A549 (cell line): ENCODE results near the gene ARHGEF4. TPM values are rescaled to one million over a fixed set of nuclear protein-coding genes. Genes with fewer than 3 reads are reported as not detected.

Source experiments
- ATAC-seq, 2 experiments: fragments of 200-7000 bp in 1 of 2; fragments of >200 bp in 1 of 2; cut with Nextera tagmentation in 1 of 2; cut with Tn5 transposase in 1 of 2; 3 replicates each; pipeline versions ENCODE4 v1.8.0 to v1.9.1; 2018 to 2020; ENCODE audit warnings: mild to moderate bottlenecking in 1 of 2, moderate library complexity in 1 of 2
- CTCF ChIA-PET: fragments of 300-600 bp; sonication (Branson Sonifier 250); formaldehyde crosslinking; extraction: SDS; loops from one replicate; lab custom pipeline; 2021; ENCODE audit warnings: antibody characterized with exemption, inconsistent platforms; lab: Yijun Ruan, JAX
- POLR2A ChIA-PET: fragments of 350-600 bp; formaldehyde crosslinking; extraction: SDS; loops from one replicate; lab custom pipeline; 2021; ENCODE audit warnings: antibody characterized with exemption, inconsistent platforms; lab: Yijun Ruan, JAX
- DNase-seq, 2 experiments: peaks; one replicate each; pipeline versions ENCODE4 v3.0.0 to v3.0.0-alpha.2; 2011 to 2016; ENCODE audit warnings: low read depth in 1 of 2, low spot score in 1 of 2
- FAIRE-seq: peaks from 2 replicates; lab custom pipeline; 2011; peaks lifted over from hg19 to GRCh38; lab: Jason Lieb, UNC
- H3K27ac ChIP-seq, 2 experiments: fragments of >200 bp; sonication (Bioruptor Twin); formaldehyde crosslinking; 3 replicates each; pipeline ENCODE4 v1.5.1; 2016 to 2017
- H3K4me1 ChIP-seq: fragments of >200 bp; sonication (Bioruptor Twin); formaldehyde crosslinking; 3 replicates; pipeline ENCODE4 v1.6.1; 2016
- H3K4me2 ChIP-seq: fragments of >200 bp; sonication (Bioruptor Twin); formaldehyde crosslinking; 3 replicates; pipeline ENCODE4 v1.6.1; 2016
- H3K4me3 ChIP-seq: fragments of >200 bp; sonication (Bioruptor Twin); formaldehyde crosslinking; 3 replicates; pipeline ENCODE4 v1.5.1; 2016
- H3K9me3 ChIP-seq: fragments of >200 bp; sonication (Bioruptor Twin); formaldehyde crosslinking; 3 replicates; pipeline ENCODE4 v1.6.1; 2016
- CBX8 ChIP-seq: fragments of 200-600 bp; sonication (generic); IDR thresholded peaks from 2 replicates; pipeline ENCODE4 v1.6.1; 2016
- CEBPB ChIP-seq, 2 experiments: fragments of >200 bp in 1 of 2; sonication (Bioruptor Twin) in 1 of 2; formaldehyde crosslinking in 1 of 2; IDR thresholded peaks; 2 replicates each; pipeline ENCODE4 v1.6.1; 2012 to 2016
- CTCF ChIP-seq: fragments of >200 bp; sonication (Bioruptor Twin); formaldehyde crosslinking; IDR thresholded peaks from 3 replicates; pipeline ENCODE4 v1.5.1; 2016
- ELK1 ChIP-seq: fragments of 150-350 bp; IDR thresholded peaks from 2 replicates; pipeline ENCODE4 v1.6.1; 2014; ENCODE audit warnings: low read depth, mild to moderate bottlenecking, low read length
- EP300 ChIP-seq, 2 experiments: fragments of >200 bp; sonication (Bioruptor Twin); formaldehyde crosslinking; IDR thresholded peaks; 2 replicates in 1 of 2; 3 replicates in 1 of 2; pipeline ENCODE4 v1.6.1; 2016 to 2017
- ESRRA ChIP-seq: fragments of 150-350 bp; IDR thresholded peaks from 2 replicates; pipeline ENCODE4 v1.6.1; 2014; ENCODE audit warnings: mild to moderate bottlenecking, low read length, borderline replicate concordance
- FOSB ChIP-seq: fragments of 250-450 bp; sonication (Bioruptor Pico); IDR thresholded peaks from 2 replicates; pipeline ENCODE4 v1.5.0; 2020; ENCODE audit warnings: mild to moderate bottlenecking, moderate library complexity
- FOSL2 ChIP-seq, 2 experiments: fragments of 450-650 bp in 1 of 2; fragments of >200 bp in 1 of 2; sonication (Bioruptor Twin) in 1 of 2; formaldehyde crosslinking; IDR thresholded peaks; 2 replicates each; pipeline versions ENCODE4 v1.5.0 to v1.6.1; 2016 to 2020; ENCODE audit warnings: mild to moderate bottlenecking in 1 of 2, moderate library complexity in 1 of 2
- HES2 ChIP-seq: fragments of >200 bp; sonication (Bioruptor Twin); formaldehyde crosslinking; IDR thresholded peaks from 2 replicates; pipeline ENCODE4 v1.6.1; 2016
- HMGXB4 ChIP-seq: fragments of 250-450 bp; sonication (Bioruptor Pico); IDR thresholded peaks from 2 replicates; pipeline ENCODE4 v1.5.0; 2021; ENCODE audit warnings: mild to moderate bottlenecking, moderate library complexity, borderline replicate concordance
- HOXA7 ChIP-seq: fragments of 250-450 bp; sonication (Bioruptor Pico); IDR thresholded peaks from 2 replicates; pipeline ENCODE4 v1.5.0; 2020; ENCODE audit warnings: mild to moderate bottlenecking, moderate library complexity
- JUNB ChIP-seq: fragments of >200 bp; sonication (Bioruptor Twin); formaldehyde crosslinking; IDR thresholded peaks from 2 replicates; pipeline ENCODE4 v1.6.1; 2016
- KDM1A ChIP-seq: fragments of 200-600 bp; sonication (generic); IDR thresholded peaks from 2 replicates; pipeline ENCODE4 v1.6.1; 2016; ENCODE audit warnings: low read depth, mild to moderate bottlenecking
- MYC ChIP-seq: IDR thresholded peaks from 2 replicates; pipeline ENCODE4 v1.6.1; 2012; ENCODE audit warnings: mild to moderate bottlenecking, inconsistent platforms, low read length, improper control_type of control experiment, borderline replicate concordance
- PHF8 ChIP-seq: fragments of 200-600 bp; sonication (generic); IDR thresholded peaks from 2 replicates; pipeline ENCODE4 v1.6.1; 2016; ENCODE audit warnings: low read depth, mild to moderate bottlenecking, antibody characterized with exemption, moderate library complexity, borderline replicate concordance
- POLR2AphosphoS2 ChIP-seq: conservative IDR thresholded peaks from 2 replicates; pipeline ENCODE4 v1.6.1; 2012; ENCODE audit warnings: low read length, improper control_type of control experiment, inconsistent platforms
- RAD21 ChIP-seq, 2 experiments: fragments of >200 bp in 1 of 2; sonication (Bioruptor Twin) in 1 of 2; formaldehyde crosslinking in 1 of 2; IDR thresholded peaks in 1 of 2; conservative IDR thresholded peaks in 1 of 2; 2 replicates in 1 of 2; 3 replicates in 1 of 2; pipeline ENCODE4 v1.6.1; 2012 to 2018; ENCODE audit warnings: inconsistent platforms in 1 of 2
- RARB ChIP-seq: fragments of 250-450 bp; sonication (Bioruptor Pico); IDR thresholded peaks from 2 replicates; pipeline ENCODE4 v1.8.0; 2021; ENCODE audit warnings: mild to moderate bottlenecking, moderate library complexity
- SMC3 ChIP-seq: fragments of >200 bp; sonication (Bioruptor Twin); formaldehyde crosslinking; IDR thresholded peaks from 3 replicates; pipeline ENCODE4 v1.6.1; 2018; ENCODE audit warnings: inconsistent platforms
- USF2 ChIP-seq: fragments of 450-650 bp; IDR thresholded peaks from 2 replicates; pipeline ENCODE4 v1.6.1; 2014; ENCODE audit warnings: antibody characterized with exemption
- WGBS: methylation state at CpG from one replicate; pipeline ENCODE4 v1.1.6; 2017; ENCODE audit errors: missing lambda C conversion rate; 5-methylcytosine and 5-hydroxymethylcytosine counted together
- polyA plus RNA-seq, 4 experiments: library from polyadenylated mRNA; depleted of rRNA in 3 of 4; stranded (reverse); fragments of >200 nt; fragmentation: RNase III in 1 of 4; extraction: RNeasy Plus Mini Kit Qiagen cat#74134 plus additional on column Dnase treatment in 1 of 4; gene quantifications; 2 replicates in 3 of 4; 3 replicates in 1 of 4; pipeline ENCODE4 v1.2.3, GENCODE V29; 2011 to 2017

ARHGEF4 gene
- polyA plus RNA-seq, 2 of the 4 experiments (the other 2 are of a cell fraction): 1.00 to 2.1 TPM

GRCh38 chr2:130846233-130846632 lies 9.5 kb downstream of the ARHGEF4 start:
- H3K9me3 ChIP-seq: no peaks in the 10 kb centered on the region
- POLR2A ChIA-PET: no interaction called here
- no peak overlapping the region for H3K27ac ChIP-seq
- FAIRE-seq (no peak), ATAC-seq (no peak), DNase-seq (no peak)
- no peak overlapping the region for H3K4me3 ChIP-seq
- CTCF ChIA-PET: interaction anchor here (3.9 kb wide), 1 partner anchor 28 kb away, joined by 13 read pairs; no protein-coding TSS in a partner anchor
- no peak overlapping the region for H3K4me2 ChIP-seq
- 88% methylated on average over 10 of the region's 12 CpGs for WGBS
- no peaks in the 10 kb centered on the region for H3K4me1 ChIP-seq
- TF ChIP-seq FOSB (CRISPR knock-in tag): no peak
- no peak for TF ChIP-seq HMGXB4
- TF ChIP-seq HOXA7 (CRISPR knock-in tag): no peak

GRCh38 chr2:130846686-130847375 lies 10.1 kb downstream of the ARHGEF4 start:
- WGBS: 61% methylated on average over 18 of the region's 18 CpGs
- FAIRE-seq: no peak
- Histone ChIP-seq H3K4me3 (no peak overlapping the region), H3K4me2 (no peak overlapping the region), H3K27ac (no peak overlapping the region), H3K9me3 (no peaks in the 10 kb centered on the region), H3K4me1 (no peaks in the 10 kb centered on the region)
- CTCF ChIA-PET: no interaction called here
- no peak for ATAC-seq
- TF ChIP-seq USF2 (no peak), CTCF (no peak), RAD21 (conservative IDR thresholded peaks at IDR 0.05 in 1 of 2, IDR thresholded peaks at IDR 0.05 in 1 of 2) (no peak), EP300 (IDR thresholded peaks at IDR 0.05) (no peak), FOSB (CRISPR knock-in tag) (no peak), POLR2AphosphoS2 (no peak), PHF8 (no peak), HES2 (no peak), JUNB (no peak), CBX8 (no peak), CEBPB (IDR thresholded peaks at IDR 0.05) (no peak), KDM1A (no peak), ESRRA (no peak), FOSL2 (IDR thresholded peaks at IDR 0.05) (no peak), FOSL2 (CRISPR knock-in tag; IDR thresholded peaks at IDR 0.05) (no peak), ELK1 (no peak), SMC3 (no peak), MYC (no peak), RARB (CRISPR knock-in tag) (no peak)
- POLR2A ChIA-PET: no interaction called here
- no peak for DNase-seq
